Measurements from ENCODE around the gene URAD.

URAD gene

DNA sequence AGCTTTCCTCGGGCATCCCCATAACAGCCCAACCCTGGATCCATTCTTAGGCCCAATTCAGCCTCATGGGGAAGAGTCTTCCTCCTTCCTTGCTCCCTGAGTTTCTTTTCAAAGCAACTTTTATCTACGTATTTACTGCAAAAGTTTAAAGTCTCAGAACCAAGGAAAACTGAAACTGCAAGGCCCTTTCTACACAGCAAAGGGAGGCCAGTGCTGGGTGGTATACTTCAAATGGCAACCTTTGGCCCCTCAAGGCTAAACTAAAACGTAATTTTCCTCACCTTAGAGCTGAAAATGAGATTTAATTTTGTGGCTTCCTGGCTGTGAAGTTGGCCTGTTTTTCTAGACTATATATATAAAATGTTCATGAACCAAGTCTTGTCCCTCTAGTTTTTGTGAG is 25.0 kb downstream of the URAD start:
- Histone ChIP-seq H3K4me3 (ENCODE audit: low read length) (no peak overlapping the region), H2AFZ (ENCODE audit: low read length) (no peak overlapping the region), H3K27me3 (replicated peaks; ENCODE audit: insufficient read depth, low read length) (peaks cover 6% of the 10 kb centered on the region), H3F3A (ENCODE audit: insufficient read depth, low read length) (no peaks in the 10 kb centered on the region), H3K4me2 (ENCODE audit: low read depth, low read length) (no peak overlapping the region), H4K20me1 (ENCODE audit: insufficient read depth, low read length) (no peaks in the 10 kb centered on the region), H3K9me3 (replicated peaks; ENCODE audit: insufficient read depth, low read length) (no peaks in the 10 kb centered on the region), H3K9ac (ENCODE audit: low read length) (no peak overlapping the region), H3K36me3 (replicated peaks; ENCODE audit: insufficient read depth, low read length) (no peaks in the 10 kb centered on the region), H3K79me2 (ENCODE audit: low read length) (no peaks in the 10 kb centered on the region), H3K4me1 (ENCODE audit: low read length) (no peaks in the 10 kb centered on the region), H3K9me2 (replicated peaks; ENCODE audit: insufficient read depth, low read length) (no peaks in the 10 kb centered on the region), H3K27ac (ENCODE audit: low read length) (no peak overlapping the region)
- TF ChIP-seq, protein P1, sequence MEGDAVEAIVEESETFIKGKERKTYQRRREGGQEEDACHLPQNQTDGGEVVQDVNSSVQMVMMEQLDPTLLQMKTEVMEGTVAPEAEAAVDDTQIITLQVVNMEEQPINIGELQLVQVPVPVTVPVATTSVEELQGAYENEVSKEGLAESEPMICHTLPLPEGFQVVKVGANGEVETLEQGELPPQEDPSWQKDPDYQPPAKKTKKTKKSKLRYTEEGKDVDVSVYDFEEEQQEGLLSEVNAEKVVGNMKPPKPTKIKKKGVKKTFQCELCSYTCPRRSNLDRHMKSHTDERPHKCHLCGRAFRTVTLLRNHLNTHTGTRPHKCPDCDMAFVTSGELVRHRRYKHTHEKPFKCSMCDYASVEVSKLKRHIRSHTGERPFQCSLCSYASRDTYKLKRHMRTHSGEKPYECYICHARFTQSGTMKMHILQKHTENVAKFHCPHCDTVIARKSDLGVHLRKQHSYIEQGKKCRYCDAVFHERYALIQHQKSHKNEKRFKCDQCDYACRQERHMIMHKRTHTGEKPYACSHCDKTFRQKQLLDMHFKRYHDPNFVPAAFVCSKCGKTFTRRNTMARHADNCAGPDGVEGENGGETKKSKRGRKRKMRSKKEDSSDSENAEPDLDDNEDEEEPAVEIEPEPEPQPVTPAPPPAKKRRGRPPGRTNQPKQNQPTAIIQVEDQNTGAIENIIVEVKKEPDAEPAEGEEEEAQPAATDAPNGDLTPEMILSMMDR (IDR thresholded peaks at IDR 0.05; ENCODE audit: low read length): no peak
- TF ChIP-seq EZH2phosphoT487 (IDR thresholded peaks at IDR 0.05; ENCODE audit: low read length): no peak
- no peak for TF ChIP-seq EZH2 (optimal IDR thresholded peaks at IDR 0.05; ENCODE audit: low read depth, low read length)
- no peak for DNase-seq

DNA sequence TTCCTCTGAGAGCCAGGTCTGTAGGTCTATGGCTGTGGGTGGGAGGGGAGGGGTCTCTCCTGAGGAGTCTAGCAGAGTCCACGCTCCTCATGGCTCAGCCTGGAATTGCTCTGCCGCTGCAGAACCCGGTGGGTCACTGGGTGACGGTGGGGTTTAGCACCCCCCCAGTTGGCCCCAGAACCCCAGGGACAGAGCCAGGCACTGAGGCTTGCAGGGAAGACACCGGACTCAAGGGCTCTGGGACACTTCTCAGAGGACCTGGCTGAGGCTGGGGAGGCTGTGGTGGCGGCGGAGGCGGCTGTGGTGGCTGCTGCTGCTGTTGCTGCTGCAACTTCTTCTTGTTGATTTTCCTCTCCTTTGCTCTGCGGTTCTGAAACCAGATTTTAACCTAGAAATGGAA is 25.5 kb downstream of the URAD start:
- Histone ChIP-seq H4K20me1 (ENCODE audit: insufficient read depth, low read length) (no peaks in the 10 kb centered on the region), H3K79me2 (ENCODE audit: low read length) (no peaks in the 10 kb centered on the region), H3F3A (ENCODE audit: insufficient read depth, low read length) (no peaks in the 10 kb centered on the region), H3K9ac (ENCODE audit: low read length) (no peak overlapping the region), H3K9me2 (replicated peaks; ENCODE audit: insufficient read depth, low read length) (no peaks in the 10 kb centered on the region), H3K27me3 (replicated peaks; ENCODE audit: insufficient read depth, low read length) (peaks cover 6% of the 10 kb centered on the region), H2AFZ (ENCODE audit: low read length) (no peak overlapping the region), H3K4me2 (ENCODE audit: low read depth, low read length) (no peak overlapping the region), H3K27ac (ENCODE audit: low read length) (no peak overlapping the region), H3K4me1 (ENCODE audit: low read length) (no peaks in the 10 kb centered on the region), H3K9me3 (replicated peaks; ENCODE audit: insufficient read depth, low read length) (no peaks in the 10 kb centered on the region), H3K36me3 (replicated peaks; ENCODE audit: insufficient read depth, low read length) (no peaks in the 10 kb centered on the region), H3K4me3 (ENCODE audit: low read length) (no peak overlapping the region)
- no peak for DNase-seq
- no peak for TF ChIP-seq EZH2phosphoT487 (IDR thresholded peaks at IDR 0.05; ENCODE audit: low read length)
- no peak for TF ChIP-seq EZH2 (optimal IDR thresholded peaks at IDR 0.05; ENCODE audit: low read depth, low read length)
- TF ChIP-seq, protein P1 (IDR thresholded peaks at IDR 0.05; ENCODE audit: low read length): no peak

DNA sequence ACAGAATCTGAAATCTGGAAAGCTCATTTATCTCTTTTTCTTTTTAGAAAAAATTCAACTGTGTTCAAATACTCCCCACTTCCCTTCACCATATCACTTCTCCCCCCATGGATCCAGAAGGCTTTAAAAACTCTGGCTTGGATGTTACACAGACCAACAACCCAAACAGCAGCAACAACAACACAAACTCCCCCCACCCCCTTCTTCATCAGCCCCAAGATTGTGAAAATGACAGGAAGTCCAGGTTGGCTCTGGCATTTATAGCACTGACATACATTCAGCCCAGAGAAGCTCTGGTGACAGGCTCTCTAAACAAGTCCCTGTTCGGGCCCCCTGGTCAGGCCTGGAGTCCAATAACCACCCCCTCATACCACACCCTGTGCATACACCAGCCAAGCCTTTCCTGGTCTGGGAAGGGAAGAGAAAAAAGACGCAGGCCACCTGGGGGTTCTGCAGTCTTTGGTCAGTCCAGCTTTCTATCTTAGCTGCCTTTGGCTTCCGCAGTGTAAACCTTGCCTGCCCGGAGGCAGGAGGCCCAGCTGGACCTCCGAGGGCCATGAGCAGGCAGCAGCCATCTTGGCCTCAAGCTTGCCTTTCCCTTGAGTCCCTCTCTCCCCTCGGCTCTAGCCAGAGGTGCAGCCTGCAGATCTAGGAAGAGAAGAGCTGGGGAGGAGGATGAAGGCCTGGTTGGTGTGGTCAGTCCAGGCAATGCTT is 26.2 kb downstream of the URAD start:
- no peaks in the 10 kb centered on the region for H3K36me3 ChIP-seq (replicated peaks; ENCODE audit: insufficient read depth, low read length)

More for the DNA sequence above, 26.2 kb downstream of the URAD start:
- H3K27ac ChIP-seq (ENCODE audit: low read length): no peak overlapping the region
- no peaks in the 10 kb centered on the region for H4K20me1 ChIP-seq (ENCODE audit: insufficient read depth, low read length)
- no peaks in the 10 kb centered on the region for H3K4me1 ChIP-seq (ENCODE audit: low read length)
- no peak for DNase-seq
- no peaks in the 10 kb centered on the region for H3K9me3 ChIP-seq (replicated peaks; ENCODE audit: insufficient read depth, low read length)
- H3K9me2 ChIP-seq (replicated peaks; ENCODE audit: insufficient read depth, low read length): no peaks in the 10 kb centered on the region
- H3K79me2 ChIP-seq (ENCODE audit: low read length): no peaks in the 10 kb centered on the region
- TF ChIP-seq EZH2phosphoT487 (IDR thresholded peaks at IDR 0.05; ENCODE audit: low read length) (no peak), EZH2 (optimal IDR thresholded peaks at IDR 0.05; ENCODE audit: low read depth, low read length) (no peak)
- TF ChIP-seq, protein P1 (IDR thresholded peaks at IDR 0.05; ENCODE audit: low read length): no peak
- H3F3A ChIP-seq (ENCODE audit: insufficient read depth, low read length): no peaks in the 10 kb centered on the region
- no peak overlapping the region for H3K9ac ChIP-seq (ENCODE audit: low read length)
- no peaks in the 10 kb centered on the region; the same call in 1 of the 2 replicates for H3K27me3 ChIP-seq (replicated peaks; ENCODE audit: insufficient read depth, low read length)
- H3K4me2 ChIP-seq (ENCODE audit: low read depth, low read length): no peak overlapping the region
- H3K4me3 ChIP-seq (ENCODE audit: low read length): no peak overlapping the region
- H2AFZ ChIP-seq (ENCODE audit: low read length): no peak overlapping the region
